ENCODE measurements around the gene USP50. TPM values are rescaled to one million over a fixed set of nuclear protein-coding genes. Genes with fewer than 3 reads are reported as not detected.

USP50 gene
- total RNA-seq, 4 donors from 2014 or later, result not detected

GRCh38 chr15:50562735-50563640, 16.5 kb upstream of the USP50 start:
- TF ChIP-seq CTCF (IDR thresholded peaks at IDR 0.05; ENCODE audit: low read depth), result no peak

GRCh38 chr15:50558012-50558411, 11.5 kb upstream of the USP50 start:
- no peak for TF ChIP-seq CTCF (IDR thresholded peaks at IDR 0.05; ENCODE audit: low read depth)

- no peak for TF ChIP-seq CTCF (IDR thresholded peaks at IDR 0.05; ENCODE audit: low read depth)
Measured at GRCh38 chr15:50556642-50557371, 10.3 kb upstream of the USP50 start.

GRCh38 chr15:50552238-50552637, 5.8 kb upstream of the USP50 start:
- no peak for TF ChIP-seq CTCF (IDR thresholded peaks at IDR 0.05; ENCODE audit: low read depth)

- TF ChIP-seq CTCF (IDR thresholded peaks at IDR 0.05; ENCODE audit: low read depth), result no peak
Measured at GRCh38 chr15:50549326-50549725, 2.9 kb upstream of the USP50 start.

- no peak for TF ChIP-seq CTCF (IDR thresholded peaks at IDR 0.05; ENCODE audit: low read depth)
Measured at GRCh38 chr15:50544368-50544767, 2.1 kb downstream of the USP50 start.

GRCh38 chr15:50543556-50543955, 2.9 kb downstream of the USP50 start:
- TF ChIP-seq CTCF (IDR thresholded peaks at IDR 0.05; ENCODE audit: low read depth), result no peak
